GM18520 (cell line): ENCODE measurements around the gene GLS.
A peak's percentile ranks its signal among the peaks of the same experiment; 100 is the strongest.

Source experiments
- ATAC-seq: cut with Tn5 transposase; IDR thresholded peaks from one replicate; pipeline ENCODE4 v1.9.1; 2021; ENCODE audit not compliant: unreplicated experiment

The GLS gene

GRCh38 chr2:191012346-191012745 lies 131.7 kb downstream of the GLS start:
- ATAC-seq: no peak

DNA sequence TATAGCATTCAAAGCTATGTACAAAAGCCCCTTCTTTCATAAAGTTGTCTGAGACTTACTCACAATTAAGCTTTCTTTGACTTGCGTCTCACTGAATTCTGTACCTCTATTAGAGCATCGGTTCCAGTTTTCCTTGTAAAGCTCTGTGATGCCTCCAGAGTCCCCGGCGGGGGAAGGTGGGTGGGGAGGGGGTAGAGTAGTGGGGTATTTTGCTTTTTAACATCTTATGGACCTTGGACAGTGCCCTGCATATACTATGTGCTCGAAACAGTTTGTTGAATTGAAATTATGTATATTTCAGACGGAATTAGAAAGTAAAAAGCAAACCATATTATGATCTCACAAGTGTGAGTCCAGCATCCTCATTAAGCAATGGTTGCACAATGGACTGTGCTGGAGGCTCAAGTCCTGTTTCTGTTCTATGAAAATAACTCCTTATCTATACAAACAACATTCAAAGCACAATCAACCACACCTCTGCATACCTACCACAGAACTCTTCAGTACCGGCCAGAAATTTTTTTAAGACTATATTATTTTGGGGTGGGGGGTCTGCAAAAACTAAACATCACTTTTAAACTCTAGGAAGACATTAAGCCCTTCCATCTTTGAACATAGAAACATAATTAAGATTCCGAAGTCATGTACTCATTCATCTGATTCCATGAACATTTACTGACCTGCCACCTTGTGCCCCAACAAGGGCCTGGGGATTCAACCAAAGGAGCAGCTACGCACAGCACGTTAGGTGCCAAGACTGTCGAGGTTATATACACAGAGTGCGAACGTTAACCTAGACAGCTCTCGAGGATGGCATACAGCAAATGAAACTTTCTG lies 132.4 kb downstream of the GLS start:
- no peak for ATAC-seq

- ATAC-seq: no peak
Measured at GRCh38 chr2:191013682-191013931, 133.0 kb downstream of the GLS start.

GRCh38 chr2:191013932-191014652 lies 133.5 kb downstream of the GLS start, which contains the start of gene STAT1:
TSS of gene STAT1 (minus strand) at chr2:191014171. CDS start at chr2:191010003, 4,168 bp downstream.
- ATAC-seq: peak; percentile 83

DNA sequence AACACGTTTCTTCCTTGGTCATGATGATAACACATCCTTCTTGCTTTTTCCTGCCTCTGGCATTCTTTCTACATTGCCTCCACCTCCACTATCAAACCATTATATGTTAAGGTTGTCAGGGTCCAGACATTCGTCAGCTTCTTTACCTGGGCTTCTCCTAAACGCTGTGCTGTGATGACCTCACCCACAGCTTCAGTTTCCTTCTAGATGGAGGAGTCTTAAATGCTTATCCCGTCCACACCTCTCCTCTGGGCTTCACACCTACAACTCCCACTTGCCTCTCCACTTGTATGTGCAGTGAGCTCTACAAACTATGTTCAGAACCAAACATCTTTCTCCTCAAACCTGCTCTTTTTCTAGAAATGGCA lies 134.0 kb downstream of the GLS start:
- no peak for ATAC-seq
